Neuron (in vitro differentiated cells): Measurements from ENCODE around the gene CMIP.

ENCODE experiments used
- H2AFZ ChIP-seq: one replicate; pipeline ENCODE4 v1.6.1; 2013; ENCODE audit warnings: low read depth, mild to moderate bottlenecking, inconsistent platforms, low read length, moderate library complexity
- H3K27me3 ChIP-seq: one replicate; pipeline ENCODE4 v1.6.1; 2013; ENCODE audit warnings: low read length; ENCODE audit not compliant: insufficient read depth
- H3K36me3 ChIP-seq: one replicate; pipeline ENCODE4 v1.6.1; 2013; ENCODE audit warnings: low read length; ENCODE audit not compliant: insufficient read depth
- H3K4me1 ChIP-seq: one replicate; pipeline ENCODE4 v1.6.1; 2013; ENCODE audit warnings: low read length; ENCODE audit not compliant: insufficient read depth
- H3K4me3 ChIP-seq: 2 replicates; pipeline ENCODE4 v1.5.1; 2013; ENCODE audit warnings: mild to moderate bottlenecking, low read length, moderate library complexity
- H3K9me3 ChIP-seq: one replicate; pipeline ENCODE4 v1.6.1; 2013; ENCODE audit warnings: low read length

The CMIP gene

GRCh38 chr16:81486540-81487061 is 42.0 kb downstream of the CMIP start:
- Histone ChIP-seq H3K27me3 (no peaks in the 10 kb centered on the region), H3K9me3 (no peaks in the 10 kb centered on the region), H3K36me3 (no peaks in the 10 kb centered on the region), H3K4me3 (no peak overlapping the region), H2AFZ (no peak overlapping the region), H3K4me1 (peaks cover 14% of the 10 kb centered on the region)

GRCh38 chr16:81487301-81487720 is 42.7 kb downstream of the CMIP start:
- H2AFZ ChIP-seq: no peak overlapping the region
- H3K9me3 ChIP-seq: no peaks in the 10 kb centered on the region
- peaks cover 21% of the 10 kb centered on the region for H3K4me1 ChIP-seq
- H3K27me3 ChIP-seq: no peaks in the 10 kb centered on the region
- no peaks in the 10 kb centered on the region for H3K36me3 ChIP-seq
- no peak overlapping the region for H3K4me3 ChIP-seq

GRCh38 chr16:81488687-81489411 is 44.2 kb downstream of the CMIP start:
- H3K4me1 ChIP-seq: peaks cover 27% of the 10 kb centered on the region
- no peaks in the 10 kb centered on the region for H3K36me3 ChIP-seq
- H3K4me3 ChIP-seq: no peak overlapping the region
- no peaks in the 10 kb centered on the region for H3K27me3 ChIP-seq
- no peaks in the 10 kb centered on the region for H3K9me3 ChIP-seq
- H2AFZ ChIP-seq: no peak overlapping the region

- Histone ChIP-seq H2AFZ (no peak overlapping the region), H3K4me3 (no peak overlapping the region), H3K4me1 (peaks cover 27% of the 10 kb centered on the region), H3K9me3 (no peaks in the 10 kb centered on the region), H3K36me3 (no peaks in the 10 kb centered on the region), H3K27me3 (no peaks in the 10 kb centered on the region)
Measured at GRCh38 chr16:81489547-81490267, 45.1 kb downstream of the CMIP start.

DNA sequence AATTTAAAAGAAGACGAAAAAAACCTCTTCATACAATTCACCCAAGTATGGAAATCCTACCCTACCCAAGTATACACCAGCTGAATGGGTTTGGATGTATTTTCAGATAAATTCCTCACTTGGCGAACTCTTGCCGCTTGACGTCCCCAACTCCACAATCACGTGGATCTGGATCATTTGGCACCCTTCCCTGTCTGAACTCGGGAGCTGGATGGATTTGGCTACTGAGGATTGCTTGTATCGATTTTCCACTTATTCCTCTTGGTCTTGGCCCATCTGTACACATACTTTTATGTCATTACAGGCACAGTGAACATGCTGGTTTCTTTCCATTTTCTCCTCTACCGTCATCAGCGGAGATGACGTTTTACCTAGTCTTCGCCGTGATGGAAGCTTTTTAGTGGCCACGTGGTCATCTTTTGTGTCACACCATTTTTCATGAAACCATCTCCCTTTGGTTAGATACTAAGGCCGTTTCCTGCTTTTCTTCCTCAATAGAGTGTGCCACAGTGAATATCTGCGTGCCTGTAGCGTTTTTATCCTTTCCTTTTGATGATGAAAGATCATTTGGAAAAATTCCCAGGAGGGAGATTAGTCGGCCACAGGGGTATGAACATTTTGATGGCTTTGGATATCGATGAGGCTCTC is 47.1 kb downstream of the CMIP start:
- H3K4me1 ChIP-seq: peaks cover 27% of the 10 kb centered on the region
- peak overlapping the region; percentile 9 for H2AFZ ChIP-seq
- no peak overlapping the region for H3K4me3 ChIP-seq
- H3K36me3 ChIP-seq: no peaks in the 10 kb centered on the region
- H3K9me3 ChIP-seq: no peaks in the 10 kb centered on the region
- no peaks in the 10 kb centered on the region for H3K27me3 ChIP-seq

GRCh38 chr16:81492311-81492761 is 47.7 kb downstream of the CMIP start:
- Histone ChIP-seq H3K27me3 (no peaks in the 10 kb centered on the region), H3K9me3 (no peaks in the 10 kb centered on the region), H3K4me3 (no peak overlapping the region), H2AFZ (peak overlapping the region; percentile 9), H3K36me3 (no peaks in the 10 kb centered on the region), H3K4me1 (peaks cover 27% of the 10 kb centered on the region)

GRCh38 chr16:81492965-81493754 is 48.6 kb downstream of the CMIP start:
- H3K4me3 ChIP-seq: no peak overlapping the region
- no peak overlapping the region for H2AFZ ChIP-seq
- no peaks in the 10 kb centered on the region for H3K9me3 ChIP-seq
- no peaks in the 10 kb centered on the region for H3K36me3 ChIP-seq
- no peaks in the 10 kb centered on the region for H3K27me3 ChIP-seq
- peaks cover 27% of the 10 kb centered on the region for H3K4me1 ChIP-seq

GRCh38 chr16:81493755-81494433 is 49.3 kb downstream of the CMIP start:
- no peaks in the 10 kb centered on the region for H3K36me3 ChIP-seq
- no peaks in the 10 kb centered on the region for H3K27me3 ChIP-seq
- H3K4me3 ChIP-seq: no peak overlapping the region
- H2AFZ ChIP-seq: no peak overlapping the region
- H3K4me1 ChIP-seq: peaks cover 21% of the 10 kb centered on the region
- H3K9me3 ChIP-seq: no peaks in the 10 kb centered on the region

- H3K4me1 ChIP-seq: peaks cover 16% of the 10 kb centered on the region
- no peaks in the 10 kb centered on the region for H3K27me3 ChIP-seq
- H3K36me3 ChIP-seq: no peaks in the 10 kb centered on the region
- H3K9me3 ChIP-seq: no peaks in the 10 kb centered on the region
- H2AFZ ChIP-seq: no peak overlapping the region
- no peak overlapping the region for H3K4me3 ChIP-seq
Measured at GRCh38 chr16:81494434-81494806, 49.8 kb downstream of the CMIP start.

DNA sequence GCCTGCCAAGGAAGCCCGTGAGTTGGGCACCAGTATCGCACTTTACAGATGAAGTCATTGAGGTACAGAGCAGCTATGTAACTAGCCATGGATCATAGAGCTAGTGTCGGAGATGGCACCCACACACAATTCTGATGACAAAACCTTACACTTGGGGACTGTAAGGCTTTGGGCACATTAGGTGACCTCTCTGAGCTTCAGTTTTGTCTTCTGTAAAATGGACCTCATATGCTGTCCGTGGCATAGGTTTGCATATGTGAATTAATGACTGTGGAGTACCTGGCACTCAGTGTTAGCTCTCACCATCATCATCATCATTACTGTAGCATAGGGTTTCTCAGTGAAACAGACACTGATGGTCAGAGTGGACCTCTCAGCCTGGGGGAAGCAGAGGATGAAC is 50.3 kb downstream of the CMIP start:
- Histone ChIP-seq H3K4me3 (no peak overlapping the region), H3K27me3 (no peaks in the 10 kb centered on the region), H3K4me1 (peaks cover 13% of the 10 kb centered on the region), H2AFZ (no peak overlapping the region), H3K36me3 (no peaks in the 10 kb centered on the region), H3K9me3 (no peaks in the 10 kb centered on the region)

- Histone ChIP-seq H3K36me3 (no peaks in the 10 kb centered on the region), H3K4me3 (no peak overlapping the region), H3K4me1 (peaks cover 13% of the 10 kb centered on the region), H2AFZ (no peak overlapping the region), H3K27me3 (no peaks in the 10 kb centered on the region), H3K9me3 (no peaks in the 10 kb centered on the region)
Measured at GRCh38 chr16:81495321-81496234, 51.0 kb downstream of the CMIP start.
